ENCODE measurements around the gene KRT6A. TPM values are rescaled to one million over a fixed set of nuclear protein-coding genes. Genes with fewer than 3 reads are reported as not detected.

KRT6A gene
- total RNA-seq, 2 donors from 2014 or later, result not detected

GRCh38 chr12:52487211-52487610 is 5.8 kb downstream of the KRT6A start:
- DNase-seq, result no peak
- Histone ChIP-seq H3K27ac (no peak overlapping the region), H3K9me3 (no peaks in the 10 kb centered on the region), H3K36me3 (no peaks in the 10 kb centered on the region), H3K4me1 (no peaks in the 10 kb centered on the region), H3K9ac (ENCODE audit: low read depth in 2 of 2, low read length in 2 of 2) (no peak overlapping the region), H3K27me3 (no peaks in the 10 kb centered on the region), H3K4me3 (no peak overlapping the region)
- TF ChIP-seq CTCF (IDR thresholded peaks at IDR 0.05), result no peak
- intact Hi-C loops (cut with DNase I), result no loop called here

GRCh38 chr12:52486166-52487105 is 6.6 kb downstream of the KRT6A start:
- no peak for TF ChIP-seq CTCF (IDR thresholded peaks at IDR 0.05)
- Histone ChIP-seq H3K27me3 (no peaks in the 10 kb centered on the region), H3K9me3 (no peaks in the 10 kb centered on the region), H3K4me1 (no peaks in the 10 kb centered on the region), H3K27ac (no peak overlapping the region), H3K36me3 (no peaks in the 10 kb centered on the region), H3K9ac (ENCODE audit: low read depth in 2 of 2, low read length in 2 of 2) (no peak overlapping the region), H3K4me3 (no peak overlapping the region)
- intact Hi-C loops (cut with DNase I), result no loop called here
- no peak for DNase-seq

- no peak overlapping the region for H3K27ac ChIP-seq
- no peaks in the 10 kb centered on the region for H3K36me3 ChIP-seq
- no peaks in the 10 kb centered on the region for H3K4me1 ChIP-seq
- TF ChIP-seq CTCF (IDR thresholded peaks at IDR 0.05), result no peak
- no peaks in the 10 kb centered on the region for H3K27me3 ChIP-seq
- H3K4me3 ChIP-seq, result no peak overlapping the region
- intact Hi-C loops (cut with DNase I), result no loop called here
- H3K9me3 ChIP-seq, result no peaks in the 10 kb centered on the region
- H3K9ac ChIP-seq (ENCODE audit: low read depth in 2 of 2, low read length in 2 of 2), result no peak overlapping the region
- no peak for DNase-seq
Observed at GRCh38 chr12:52480073-52480472, 13.0 kb downstream of the KRT6A start.

GRCh38 chr12:52477651-52478050 is 15.4 kb downstream of the KRT6A start:
- no peak for TF ChIP-seq CTCF (IDR thresholded peaks at IDR 0.05)
- H3K27ac ChIP-seq, result no peak overlapping the region
- no peak for DNase-seq
- no peak overlapping the region for H3K4me3 ChIP-seq
- intact Hi-C loops (cut with DNase I), result no loop called here
- H3K36me3 ChIP-seq, result no peaks in the 10 kb centered on the region
- H3K9ac ChIP-seq (ENCODE audit: low read depth in 2 of 2, low read length in 2 of 2), result no peak overlapping the region
- H3K9me3 ChIP-seq, result no peaks in the 10 kb centered on the region
- no peaks in the 10 kb centered on the region for H3K27me3 ChIP-seq
- no peaks in the 10 kb centered on the region for H3K4me1 ChIP-seq

GRCh38 chr12:52474212-52474611 is 18.8 kb downstream of the KRT6A start:
- Histone ChIP-seq H3K27me3 (no peaks in the 10 kb centered on the region), H3K9ac (ENCODE audit: low read depth in 2 of 2, low read length in 2 of 2) (no peak overlapping the region), H3K4me1 (no peaks in the 10 kb centered on the region), H3K27ac (no peak overlapping the region), H3K9me3 (no peaks in the 10 kb centered on the region), H3K4me3 (no peak overlapping the region), H3K36me3 (no peaks in the 10 kb centered on the region)
- no peak for TF ChIP-seq CTCF (IDR thresholded peaks at IDR 0.05)
- no peak for DNase-seq
- intact Hi-C loops (cut with DNase I), result no loop called here

All from colonic mucosa (tissue), 4 donors.